Ovary (tissue), 9 donors: ENCODE measurements around the gene FGF10. TPM values are rescaled to one million over a fixed set of nuclear protein-coding genes. Genes with fewer than 3 reads are reported as not detected.

Experiments used
- DNase-seq, 5 donors: peaks; one replicate each; pipeline ENCODE4 v3.0.0-alpha.2; 2019 to 2020
- H3K27ac ChIP-seq, 2 donors: fragments of 200-600 bp; one replicate each; pipeline versions ENCODE4 v1.5.1 to v1.8.0; 2019 to 2022
- H3K27me3 ChIP-seq: fragments of 200-600 bp; one replicate; pipeline ENCODE4 v1.8.0; 2022
- H3K36me3 ChIP-seq: fragments of 200-600 bp; sonication (generic); one replicate; pipeline ENCODE4 v1.5.1; 2019
- H3K4me1 ChIP-seq: one replicate; pipeline ENCODE4 v1.8.1; 2013; ENCODE audit warnings: mild to moderate bottlenecking, moderate library complexity; ENCODE audit not compliant: insufficient read depth
- H3K4me3 ChIP-seq: fragments of 200-600 bp; sonication (generic); one replicate; pipeline ENCODE4 v1.5.1; 2017
- H3K9me3 ChIP-seq, 2 donors: fragments of 200-600 bp in 1 of 2; sonication (generic) in 1 of 2; one replicate each; pipeline versions ENCODE4 v1.5.1 to v1.8.1; 2013 to 2019; ENCODE audit warnings: mild to moderate bottlenecking in 1 of 2, moderate library complexity in 1 of 2
- CTCF ChIP-seq, 3 donors: fragments of 450-650 bp in 2 of 3; fragments of 200-600 bp in 1 of 3; IDR thresholded peaks; one replicate each; pipeline versions ENCODE4 v1.5.1 to v1.8.0; 2016 to 2022; ENCODE audit warnings: antibody characterized with exemption in 3 of 3, mild to moderate bottlenecking in 1 of 3
- EP300 ChIP-seq: sonication (generic); formaldehyde crosslinking; IDR thresholded peaks from one replicate; pipeline ENCODE4 v1.6.1; 2017; ENCODE audit warnings: antibody characterized with exemption
- POLR2A ChIP-seq: fragments of 450-650 bp; IDR thresholded peaks from one replicate; pipeline ENCODE4 v1.6.1; 2017; ENCODE audit warnings: antibody characterized with exemption, mild to moderate bottlenecking, moderate library complexity
- WGBS, 3 donors: extraction: QIAGEN DNeasy Blood & Tissue Kit in 1 of 3; methylation state at CpG; one replicate each; pipeline versions ENCODE4 v1.1.5 to v1.1.7; 2013 to 2017; 5-methylcytosine and 5-hydroxymethylcytosine counted together
- intact Hi-C, 4 donors: fragments of 100-400 bp; cut with DNase I; formaldehyde crosslinking; loops; one replicate each; pipeline versions ENCODE4 v1.11.0 to v1.15.1; 2022 to 2023
- polyA plus RNA-seq, 2 donors: library from polyadenylated mRNA; stranded (reverse); fragments of 200-250 nt in 1 of 2; fragments of 350-450 nt in 1 of 2; fragmentation: Illumina TruSeq in 1 of 2; extraction: RNeasy Lipid Tissue Mini Kit (QIAGEN cat#74804) in 1 of 2; gene quantifications; one replicate each; pipeline ENCODE4 v1.2.3, GENCODE V29; 2013 to 2014
- total RNA-seq, 7 donors: library from RNA; depleted of rRNA in 2 of 7; stranded (reverse); fragments of >200 nt in 2 of 7; fragmentation: NEBNext Ultra II Directional in 3 of 7; extraction: Animal tissue kit (Norgen Biotek cat#: 25700) in 3 of 7; gene quantifications; one replicate each; pipeline versions ENCODE4 v1.1.0 to v1.2.4, GENCODE V29; 2016 to 2023
- donor health status: DM: no; HTN: no; CAD: no; lungs with moderate emphysema.
- donor health status: DM: no; HTN: no; CAD: no.
- donor health status: Bipolar disorder and iron deficiency.
- donor health status: DM: yes; HTN: yes; CAD: no.
- donor health status: DM: no; HTN: no; CAD: no.
- donor health status: DM: yes; HTN: yes; CAD: no.

Gene FGF10
- total and polyA plus RNA-seq, 9 donors = 7.2 to 24.0 (median 15.8) TPM

DNA sequence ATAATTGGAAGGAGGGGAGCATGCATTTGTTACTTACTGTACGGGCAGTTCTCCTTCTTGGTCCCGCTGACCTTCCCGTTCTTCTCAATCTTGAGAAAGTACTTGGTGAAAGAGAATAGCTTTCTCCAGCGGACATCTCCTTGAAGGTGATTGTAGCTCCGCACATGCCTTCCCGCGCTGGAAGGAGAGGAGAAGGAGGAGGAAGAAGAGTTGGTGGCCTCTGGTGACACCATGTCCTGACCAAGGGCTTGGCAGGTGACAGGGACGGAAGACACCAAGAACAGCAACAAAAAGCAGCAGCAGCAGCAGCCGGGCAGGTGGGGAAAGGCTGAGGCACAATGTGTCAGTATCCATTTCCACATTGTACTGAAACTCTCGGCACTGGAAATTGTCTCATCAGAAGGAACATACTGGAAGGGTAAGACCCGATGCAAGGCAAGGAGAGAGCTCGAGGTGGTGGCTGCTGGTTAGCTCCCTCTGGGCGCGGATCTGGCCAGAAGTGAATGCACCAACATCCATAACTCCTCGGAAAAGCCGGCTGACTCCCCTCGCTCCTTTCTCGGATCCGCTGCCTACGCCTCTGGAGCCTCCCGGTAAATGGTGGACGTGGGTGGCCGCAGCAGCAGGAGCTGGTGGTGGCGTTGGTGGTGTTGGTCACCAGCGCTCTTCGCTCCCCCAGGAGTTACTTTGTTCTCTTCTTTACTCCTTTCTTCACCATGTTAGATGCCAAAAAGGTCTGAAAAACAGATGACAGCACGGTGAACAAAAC lies 715 bp downstream of the FGF10 start:
- Histone ChIP-seq H3K4me1 (no peaks in the 10 kb centered on the region), H3K36me3 (no peaks in the 10 kb centered on the region), H3K9me3 (no peaks in the 10 kb centered on the region), H3K27ac (peak overlapping the region; percentile 72 to 74), H3K27me3 (no peaks in the 10 kb centered on the region), H3K4me3 (peak overlapping the region; percentile 44)
- WGBS, 3 donors = 1% methylated on average over 27 of the region's 27 CpGs
- intact Hi-C loops = no loop called here
- DNase-seq = peak; percentile 30 to 52 (median 39)
- no peak for TF ChIP-seq CTCF (IDR thresholded peaks at IDR 0.05)
- TF ChIP-seq POLR2A = no peak
- no peak for TF ChIP-seq EP300

- Histone ChIP-seq H3K27me3 (no peaks in the 10 kb centered on the region), H3K27ac (peak overlapping the region in 1 of 2 donors; percentile 74), H3K4me3 (peak overlapping the region; percentile 44), H3K9me3 (no peaks in the 10 kb centered on the region), H3K4me1 (no peaks in the 10 kb centered on the region), H3K36me3 (no peaks in the 10 kb centered on the region)
- WGBS, 3 donors = 2% methylated on average over 11 of the region's 11 CpGs
- peak; percentile 16 to 32 (median 19) for DNase-seq
- intact Hi-C loops = no loop called here
- TF ChIP-seq POLR2A (no peak), EP300 (no peak), CTCF (IDR thresholded peaks at IDR 0.05) (no peak)
These were observed 1.3 kb downstream of the FGF10 start for GRCh38 chr5:44387921-44388320.

GRCh38 chr5:44387406-44387805 lies 1.8 kb downstream of the FGF10 start:
- DNase-seq = no peak
- Histone ChIP-seq H3K27ac (no peak overlapping the region), H3K9me3 (no peaks in the 10 kb centered on the region), H3K27me3 (no peaks in the 10 kb centered on the region), H3K4me1 (no peaks in the 10 kb centered on the region), H3K4me3 (peak overlapping the region; percentile 44), H3K36me3 (no peaks in the 10 kb centered on the region)
- TF ChIP-seq CTCF (IDR thresholded peaks at IDR 0.05) (no peak), POLR2A (no peak), EP300 (no peak)
- WGBS, 3 donors = 11 to 32% (median 14%) methylated on average over 3 of the region's 3 CpGs
- intact Hi-C loops = no loop called here

GRCh38 chr5:44385291-44385900 lies 3.8 kb downstream of the FGF10 start:
- Histone ChIP-seq H3K27ac (no peak overlapping the region), H3K36me3 (no peaks in the 10 kb centered on the region), H3K4me3 (no peak overlapping the region), H3K4me1 (no peaks in the 10 kb centered on the region), H3K9me3 (no peaks in the 10 kb centered on the region), H3K27me3 (no peaks in the 10 kb centered on the region)
- 28 to 39% (median 37%) methylated on average over 4 of the region's 4 CpGs for WGBS, 3 donors
- TF ChIP-seq EP300 (no peak), POLR2A (no peak), CTCF (IDR thresholded peaks at IDR 0.05) (no peak)
- intact Hi-C loops = no loop called here
- no peak for DNase-seq
